GM20431 (cell line): Measurements from ENCODE around the gene RICTOR.

Source experiments
- in situ Hi-C: fragments of 300-500 bp; cut with MseI, MboI; formaldehyde crosslinking; loops from one replicate; pipeline ENCODE4 v1.15.0; 2020; ENCODE audit warnings: low sequenced_read_pairs; ENCODE audit not compliant: unreplicated experiment

Gene RICTOR

DNA sequence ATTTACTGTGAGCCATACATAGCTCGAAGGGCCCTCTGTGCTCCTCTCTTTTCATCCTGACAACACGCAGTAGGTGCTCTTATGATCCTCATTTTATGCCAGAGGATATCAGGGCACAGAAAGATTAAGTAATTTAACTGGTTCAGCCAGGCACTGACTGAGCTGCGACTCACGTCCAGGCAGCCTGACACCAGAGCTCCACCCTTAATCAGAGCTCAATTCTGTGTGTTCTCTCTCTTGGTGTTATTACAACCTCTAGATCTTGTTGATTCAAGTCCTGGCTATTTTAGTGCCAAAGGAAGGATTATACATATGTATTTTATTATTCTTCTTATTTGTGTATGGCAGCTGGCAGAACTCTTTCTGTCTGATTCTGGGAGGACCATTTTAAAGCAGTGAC is 168.7 kb downstream of the RICTOR start:
- in situ Hi-C loops, result no loop called here

DNA sequence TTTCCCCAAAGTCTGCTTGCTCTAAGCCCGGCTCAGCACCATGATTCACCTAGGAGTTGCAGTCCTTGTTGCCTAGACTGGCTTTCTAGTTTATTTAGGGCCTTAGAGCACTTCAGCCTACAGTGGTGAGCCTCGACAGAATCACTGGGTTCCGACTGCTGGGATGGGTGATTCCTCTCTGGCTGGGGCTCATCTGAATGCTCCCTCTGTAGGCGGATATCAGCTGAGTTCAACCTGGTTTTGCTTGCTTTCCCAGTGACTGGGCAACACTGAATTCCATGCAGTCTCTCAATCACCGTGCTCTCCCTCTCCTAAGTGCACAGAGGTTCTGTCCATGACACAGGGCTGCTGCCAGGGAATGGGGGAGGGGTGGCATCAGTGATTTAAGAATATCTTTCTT is 174.3 kb downstream of the RICTOR start:
- in situ Hi-C loops, result no loop called here

DNA sequence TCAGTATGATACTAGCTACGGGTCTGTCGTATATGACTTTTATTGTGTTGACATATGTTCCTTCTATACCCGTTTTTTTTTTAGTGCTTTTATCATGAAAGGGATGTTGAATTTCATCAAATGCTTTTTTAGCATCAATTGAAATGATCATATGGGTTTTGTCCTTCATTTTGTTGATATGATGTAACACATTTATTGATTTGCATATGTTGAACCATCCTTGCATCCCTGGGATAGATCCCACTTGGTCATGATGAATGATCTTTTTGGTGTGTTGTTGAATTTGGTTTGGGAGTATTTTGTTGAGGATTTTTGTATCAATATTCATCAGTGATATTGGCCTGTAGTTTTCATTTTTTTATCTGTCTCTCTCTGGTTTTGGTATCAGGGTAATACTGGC is 177.4 kb downstream of the RICTOR start:
- in situ Hi-C loops, result no loop called here

- in situ Hi-C loops, result no loop called here
Measured at GRCh38 chr5:38892363-38892762, 181.8 kb downstream of the RICTOR start.

DNA sequence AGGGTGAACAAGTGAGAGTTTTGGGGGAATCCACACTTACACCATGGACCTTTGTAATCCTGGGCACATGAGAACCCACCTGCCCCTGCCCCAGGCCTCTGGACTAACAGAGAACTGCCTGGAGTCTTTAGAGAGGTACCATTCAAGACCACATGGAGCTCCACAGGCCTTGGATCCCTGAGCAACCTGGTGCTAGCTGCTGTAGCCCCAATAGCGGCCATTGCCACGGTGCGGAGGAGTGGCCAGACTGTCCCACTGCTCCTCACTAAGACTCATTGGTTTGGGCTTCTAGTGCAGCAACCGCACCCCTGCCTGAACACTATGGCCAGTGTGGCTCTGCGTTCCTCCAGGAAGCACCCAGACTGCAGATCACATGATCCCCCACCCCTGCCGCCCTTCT is 182.6 kb downstream of the RICTOR start:
- in situ Hi-C loops, result no loop called here

DNA sequence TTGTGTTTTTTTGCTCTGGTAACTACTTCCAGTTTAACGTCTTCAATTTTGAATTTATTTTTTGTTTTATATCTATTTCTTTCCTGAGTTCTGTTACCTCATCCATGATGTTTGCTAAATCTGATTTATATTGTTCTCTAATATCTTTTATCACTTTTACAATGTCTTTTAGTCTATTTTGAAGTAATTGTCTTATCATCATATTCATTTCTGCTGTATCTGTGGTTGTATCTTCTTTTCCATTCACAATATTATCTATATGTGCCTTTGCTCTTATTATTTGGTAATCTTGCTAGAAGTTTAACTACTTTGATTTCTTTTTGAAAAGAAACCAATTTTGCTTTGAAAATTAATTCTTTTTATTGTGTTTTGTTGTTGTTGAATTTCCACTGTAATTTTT is 184.8 kb downstream of the RICTOR start:
- in situ Hi-C loops, result no loop called here

GRCh38 chr5:38888041-38888440 is 186.2 kb downstream of the RICTOR start:
- in situ Hi-C loops, result no loop called here
